GM21367 (cell line): Measurements from ENCODE around the gene VAMP5.
"Not testable (repeated sequence)": the region's sequence is repeated elsewhere in the genome, so short reads cannot be mapped to it uniquely, and the experiment has no call there.

ENCODE experiments used
- ATAC-seq: cut with Tn5 transposase; IDR thresholded peaks from one replicate; pipeline ENCODE4 v1.9.1; 2021; ENCODE audit not compliant: unreplicated experiment

The VAMP5 gene, protein sequence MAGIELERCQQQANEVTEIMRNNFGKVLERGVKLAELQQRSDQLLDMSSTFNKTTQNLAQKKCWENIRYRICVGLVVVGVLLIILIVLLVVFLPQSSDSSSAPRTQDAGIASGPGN

DNA sequence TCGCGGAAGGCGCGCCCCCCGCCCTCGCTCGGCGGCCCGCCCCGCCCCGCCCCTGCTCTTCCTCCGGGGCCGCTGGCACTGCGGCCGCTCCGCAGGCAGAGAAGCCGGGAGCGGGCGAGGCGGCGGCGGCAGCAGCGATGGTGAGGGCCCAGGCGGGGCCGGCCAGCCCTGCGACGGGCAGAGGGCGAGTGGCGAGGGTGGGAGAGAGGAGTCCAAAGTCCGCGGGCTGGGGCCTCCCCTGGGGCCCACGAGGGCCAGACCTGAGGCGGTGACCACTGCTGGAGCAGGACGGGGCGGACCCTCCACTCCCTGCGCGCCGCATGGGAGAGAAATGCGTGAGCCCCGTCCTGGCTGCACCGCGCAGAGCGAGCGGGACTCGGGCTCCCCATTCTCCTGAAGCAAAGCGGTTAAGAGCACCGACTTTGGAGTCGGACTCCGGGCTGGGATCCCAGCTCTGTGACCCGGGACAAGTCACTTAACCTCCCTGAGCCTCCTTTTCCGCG lies at the start of gene VAMP5:
VAMP5 (plus strand) TSS at position 78 of the 503 bp plus-strand sequence; CDS start at position 138, 60 bp downstream.
- peak; percentile 42 for ATAC-seq

DNA sequence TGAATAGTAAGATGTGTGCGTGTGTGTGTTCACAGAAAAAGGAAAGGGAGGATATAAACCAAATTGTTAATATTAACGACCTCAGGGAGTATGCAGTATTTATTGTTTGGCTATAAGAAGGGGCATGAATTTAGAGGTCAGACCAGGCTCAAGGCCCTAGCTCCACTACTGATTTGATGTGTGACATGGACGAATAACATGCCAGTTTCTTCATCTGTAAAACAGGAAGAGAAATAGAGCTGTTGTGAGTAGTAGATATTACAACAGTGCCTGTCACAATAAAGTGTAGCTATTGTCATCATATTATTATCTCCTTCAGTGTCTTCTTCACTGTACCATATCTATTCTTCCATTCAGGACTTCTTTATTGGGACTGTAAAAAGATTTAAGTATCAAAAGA lies 49.4 kb upstream of the VAMP5 start:
- no peak for ATAC-seq

DNA sequence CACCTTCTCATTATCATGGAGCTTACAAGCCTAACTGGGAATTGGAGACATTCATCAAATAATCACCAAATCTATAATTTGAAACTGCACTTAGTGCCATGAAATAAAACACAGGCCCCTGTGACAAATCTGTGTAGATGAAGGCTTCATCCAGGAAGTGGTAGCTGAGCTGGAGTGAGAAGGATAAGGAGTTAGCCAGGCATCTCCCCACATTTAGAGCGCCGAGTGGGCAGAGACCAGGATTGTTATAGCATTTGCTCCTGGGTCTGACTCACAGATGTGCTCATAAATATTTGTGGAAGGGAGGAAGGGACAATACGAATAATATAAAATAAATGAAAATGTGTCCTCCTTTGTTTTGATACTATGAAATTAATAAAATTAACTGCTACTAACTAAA lies 47.8 kb upstream of the VAMP5 start:
- ATAC-seq = no peak

DNA sequence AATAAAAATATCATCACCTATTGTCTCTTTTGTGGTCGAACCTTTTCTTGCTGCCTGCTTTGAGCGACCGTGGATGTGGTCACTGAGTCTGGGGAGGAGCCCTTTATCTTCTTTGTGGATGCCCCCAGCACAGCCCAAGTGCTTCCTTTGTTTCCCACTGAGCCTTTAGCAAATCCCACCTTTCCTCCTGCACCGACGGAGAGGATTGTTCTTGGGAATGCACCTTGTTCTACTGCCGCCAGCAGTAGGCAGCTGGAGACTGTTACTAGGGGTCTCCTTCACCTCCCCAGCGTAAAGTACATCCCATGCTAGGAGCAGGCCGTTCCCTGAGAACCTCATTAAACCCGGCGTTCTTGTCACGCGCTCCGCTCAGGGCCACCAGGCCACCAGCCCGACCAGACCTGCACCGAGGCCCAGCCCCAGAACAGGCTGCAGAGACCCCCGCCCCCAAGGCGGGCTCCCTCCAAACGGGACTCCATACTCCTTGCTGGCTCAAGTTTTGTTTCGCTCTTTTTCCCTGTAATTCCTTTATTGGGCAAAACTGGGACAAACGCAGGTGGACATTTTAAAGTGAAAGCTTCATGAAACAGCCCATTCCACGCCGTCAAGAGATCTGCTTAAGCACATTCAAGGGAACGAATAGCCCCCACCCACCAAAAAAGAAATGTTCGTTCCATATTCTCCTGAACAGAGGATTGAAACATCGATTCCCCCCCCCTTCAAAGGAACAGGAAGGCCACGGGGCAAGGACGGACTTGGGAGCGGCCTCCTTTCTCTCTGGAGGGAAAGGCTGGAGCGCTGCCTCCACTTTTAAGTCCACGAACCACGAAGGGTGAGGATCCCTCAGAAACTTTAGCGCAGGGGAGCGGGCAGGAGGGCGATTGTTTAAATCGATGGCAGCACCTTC lies 46.4 kb upstream of the VAMP5 start:
- ATAC-seq = no peak

DNA sequence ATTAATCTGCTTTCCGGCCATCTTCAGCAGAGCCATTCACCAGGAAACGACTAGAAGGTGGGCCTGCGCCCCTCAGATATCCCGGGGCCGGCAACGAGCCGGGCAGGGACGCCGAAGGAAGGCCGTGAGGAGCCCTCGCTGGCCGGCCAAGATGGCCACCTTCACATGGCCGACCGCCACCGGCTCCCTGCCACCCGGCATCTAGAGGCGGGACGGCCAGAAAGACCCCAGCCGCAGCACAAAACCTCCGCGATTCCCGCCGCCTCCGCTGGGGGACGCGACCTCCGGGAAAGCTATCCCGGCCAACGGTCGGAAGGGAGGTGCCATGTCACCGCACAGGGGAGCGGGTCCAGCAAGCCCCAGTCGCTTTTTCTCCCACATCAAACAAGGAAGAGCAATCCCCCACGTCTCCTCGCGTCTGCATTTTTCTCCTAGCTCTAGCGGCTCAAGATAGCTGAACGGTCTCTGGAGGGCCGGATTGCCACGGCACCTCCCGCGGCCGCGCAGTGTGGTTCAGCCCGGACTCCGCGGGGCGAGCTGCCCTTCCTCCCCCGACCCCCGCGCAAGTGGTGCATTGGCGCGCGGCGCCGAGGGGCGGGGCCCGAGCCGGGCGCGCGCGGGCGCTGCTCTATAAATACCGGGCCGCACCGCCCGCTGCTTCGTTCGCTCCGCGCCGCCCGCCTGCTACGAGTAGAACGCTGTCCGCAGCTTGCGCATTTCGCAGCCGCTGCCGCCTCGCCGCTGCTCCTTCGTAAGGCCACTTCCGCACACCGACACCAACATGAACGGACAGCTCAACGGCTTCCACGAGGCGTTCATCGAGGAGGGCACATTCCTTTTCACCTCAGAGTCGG lies 45.5 kb upstream of the VAMP5 start, which contains the start of gene MAT2A:
MAT2A (plus strand) TSS at position 662 of the 854 bp plus-strand sequence; CDS start at position 782, 120 bp downstream.
- ATAC-seq = peak; percentile 53

DNA sequence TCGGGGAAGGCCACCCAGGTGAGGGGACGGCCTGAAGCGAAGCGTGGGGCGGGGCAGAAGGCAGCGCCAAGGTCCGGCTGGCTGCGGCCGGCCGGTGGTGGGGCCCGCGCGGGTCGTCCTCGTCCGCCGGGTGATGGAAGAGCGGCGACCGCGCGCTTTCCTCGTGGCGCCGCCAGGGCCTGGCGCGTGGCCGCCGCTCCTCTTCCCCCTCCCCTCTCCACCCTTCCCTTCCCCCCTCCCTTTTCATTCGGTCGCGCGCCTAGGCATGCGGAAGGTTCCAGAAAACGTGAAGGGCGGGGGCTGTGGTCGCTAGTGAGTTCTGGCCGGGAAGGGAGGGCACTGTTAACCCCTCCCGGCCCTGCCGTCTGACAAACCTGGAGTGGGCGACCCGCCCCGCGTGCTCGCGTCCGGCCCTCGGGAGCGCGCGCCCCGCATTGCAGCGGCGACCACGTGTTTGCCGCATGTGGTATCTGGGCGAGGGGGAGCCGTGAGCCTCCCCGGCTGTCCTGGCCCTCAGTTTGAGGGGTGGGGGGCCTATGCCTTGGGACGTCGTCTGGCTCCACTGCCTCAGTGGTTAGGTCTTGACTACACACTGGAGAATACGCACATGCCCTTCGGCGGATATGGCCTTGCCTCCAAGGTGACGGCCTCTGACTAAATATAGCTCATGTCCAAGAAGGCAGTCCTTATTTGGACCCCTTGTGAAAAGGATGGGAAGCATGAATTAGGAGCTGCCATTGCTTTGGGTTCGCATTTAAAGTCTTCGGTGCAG lies 44.7 kb upstream of the VAMP5 start:
- peak; percentile 30 for ATAC-seq

DNA sequence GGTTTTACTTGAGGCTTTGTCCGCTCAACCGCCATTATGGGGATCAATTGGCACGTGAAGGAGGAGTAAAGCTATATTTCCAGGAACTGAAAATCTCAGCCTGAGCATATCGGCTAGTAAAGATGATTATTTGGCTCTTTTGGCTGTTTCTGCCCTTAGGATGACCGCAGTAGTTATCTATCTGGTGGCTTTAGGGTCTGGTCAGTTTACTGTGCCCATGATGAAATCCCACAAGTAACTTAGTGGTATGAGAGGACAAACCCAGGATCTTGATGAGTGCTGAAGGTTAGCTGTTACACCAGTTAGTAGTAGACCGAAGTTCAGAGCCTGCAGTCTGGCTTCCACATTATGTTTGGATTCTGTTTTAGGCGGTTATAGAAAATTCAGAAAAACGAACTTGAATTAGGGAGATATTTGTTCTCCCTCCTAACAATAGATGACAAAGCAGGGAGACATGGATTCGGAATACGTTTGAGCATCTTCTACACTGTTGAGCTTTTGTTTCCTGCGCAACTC lies 44.0 kb upstream of the VAMP5 start:
- ATAC-seq = no peak

DNA sequence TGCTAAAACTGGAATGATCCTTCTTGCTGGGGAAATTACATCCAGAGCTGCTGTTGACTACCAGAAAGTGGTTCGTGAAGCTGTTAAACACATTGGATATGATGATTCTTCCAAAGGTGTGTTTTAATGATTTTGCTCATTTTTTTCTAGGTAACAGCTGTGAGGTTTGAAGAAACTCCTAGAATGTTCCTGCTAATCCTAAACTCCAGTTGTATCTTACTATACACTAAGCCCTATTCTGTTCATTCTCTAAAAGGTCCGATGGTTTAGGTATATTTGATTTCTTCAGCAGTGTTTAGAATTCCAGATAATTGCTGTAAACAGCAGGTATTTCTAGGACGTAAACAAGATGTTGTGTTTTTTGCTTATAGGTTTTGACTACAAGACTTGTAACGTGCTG lies 43.0 kb upstream of the VAMP5 start:
- ATAC-seq = no peak

DNA sequence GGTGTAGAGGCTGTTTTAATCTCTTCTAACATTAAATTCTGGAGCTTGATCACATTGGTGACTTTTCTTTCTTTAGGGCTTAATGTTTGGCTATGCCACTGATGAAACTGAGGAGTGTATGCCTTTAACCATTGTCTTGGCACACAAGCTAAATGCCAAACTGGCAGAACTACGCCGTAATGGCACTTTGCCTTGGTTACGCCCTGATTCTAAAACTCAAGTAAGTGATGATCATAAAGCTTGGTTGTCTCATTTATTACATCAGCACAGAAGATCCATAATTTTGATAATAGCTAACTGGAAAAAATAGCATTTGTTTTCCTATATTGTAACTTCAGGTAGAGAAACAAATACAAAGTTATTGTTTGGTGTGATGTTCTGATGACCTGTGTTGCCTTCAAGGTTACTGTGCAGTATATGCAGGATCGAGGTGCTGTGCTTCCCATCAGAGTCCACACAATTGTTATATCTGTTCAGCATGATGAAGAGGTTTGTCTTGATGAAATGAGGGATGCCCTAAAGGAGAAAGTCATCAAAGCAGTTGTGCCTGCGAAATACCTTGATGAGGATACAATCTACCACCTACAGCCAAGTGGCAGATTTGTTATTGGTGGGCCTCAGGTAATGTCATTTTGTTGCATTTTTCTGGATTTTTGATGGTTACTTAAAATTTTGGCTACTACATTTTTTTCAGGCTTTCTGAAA lies 42.3 kb upstream of the VAMP5 start:
- ATAC-seq = no peak

DNA sequence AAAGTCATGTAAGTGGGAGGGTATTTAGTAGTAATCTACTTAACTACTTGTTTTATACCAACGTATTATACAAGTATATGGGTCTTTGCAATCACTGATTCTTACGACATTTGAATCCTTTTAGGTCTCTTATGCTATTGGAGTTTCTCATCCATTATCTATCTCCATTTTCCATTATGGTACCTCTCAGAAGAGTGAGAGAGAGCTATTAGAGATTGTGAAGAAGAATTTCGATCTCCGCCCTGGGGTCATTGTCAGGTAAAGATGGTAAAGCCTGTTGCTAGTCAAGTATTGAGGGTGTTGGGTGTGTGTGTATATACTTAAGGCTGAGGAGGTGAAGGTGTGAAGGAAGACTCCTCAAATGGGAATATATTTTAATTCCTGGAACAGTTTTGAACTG lies 41.5 kb upstream of the VAMP5 start:
- no peak for ATAC-seq

DNA sequence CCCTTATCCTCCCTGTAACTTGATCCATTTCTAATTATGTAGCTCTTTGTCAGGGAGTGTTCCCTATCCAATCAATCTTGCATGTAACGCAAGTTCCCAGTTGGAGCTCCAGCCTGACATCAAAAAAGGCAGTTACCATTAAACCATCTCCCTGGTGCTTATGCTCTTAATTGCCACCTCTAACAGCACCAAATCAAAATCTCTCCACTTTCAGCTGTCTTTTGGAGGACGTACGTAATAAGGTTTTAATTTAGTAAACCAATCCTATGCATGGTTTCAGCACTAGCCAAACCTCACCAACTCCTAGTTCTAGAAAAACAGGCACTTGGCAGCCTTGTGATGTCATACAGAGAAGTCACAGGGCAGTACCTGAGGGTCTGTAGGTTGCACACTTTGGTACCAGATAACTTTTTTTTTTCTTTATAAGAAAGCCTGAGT lies 40.0 kb upstream of the VAMP5 start:
- not testable (repeated sequence) for ATAC-seq

DNA sequence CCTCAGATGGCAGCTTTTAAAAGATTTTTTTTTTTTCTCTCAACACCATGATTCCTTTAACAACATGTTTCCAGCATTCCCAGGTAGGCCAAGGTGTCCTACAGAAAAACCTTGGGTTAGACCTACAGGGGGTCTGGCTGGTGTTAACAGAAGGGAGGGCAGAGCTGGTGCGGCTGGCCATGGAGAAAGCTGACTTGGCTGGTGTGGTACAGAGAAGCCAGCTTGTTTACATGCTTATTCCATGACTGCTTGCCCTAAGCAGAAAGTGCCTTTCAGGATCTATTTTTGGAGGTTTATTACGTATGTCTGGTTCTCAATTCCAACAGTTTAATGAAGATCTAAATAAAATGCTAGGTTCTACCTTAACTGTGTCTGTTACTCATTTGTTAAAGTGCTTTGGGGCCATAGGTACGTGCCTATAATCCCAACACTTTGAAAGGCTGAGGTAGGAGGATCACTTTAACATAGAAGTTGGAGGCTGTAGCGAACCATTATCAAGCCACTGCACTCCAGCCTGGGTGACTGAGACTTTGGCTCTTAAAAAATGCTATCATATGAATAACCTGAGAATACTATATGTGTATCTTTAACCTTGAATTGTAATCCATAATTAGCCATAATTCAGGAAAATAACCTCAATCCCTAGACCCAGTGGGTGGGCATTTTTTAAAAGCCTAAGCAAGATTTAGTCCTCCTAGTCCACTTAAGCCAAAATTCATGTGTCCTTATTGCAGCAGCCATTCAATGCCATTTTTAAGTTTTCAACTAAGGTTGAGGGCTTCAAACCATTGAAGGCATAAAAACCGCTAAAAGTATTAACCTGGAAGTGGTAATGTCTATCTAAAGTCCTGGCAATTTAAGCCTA lies 39.1 kb upstream of the VAMP5 start:
- not testable (repeated sequence) for ATAC-seq

DNA sequence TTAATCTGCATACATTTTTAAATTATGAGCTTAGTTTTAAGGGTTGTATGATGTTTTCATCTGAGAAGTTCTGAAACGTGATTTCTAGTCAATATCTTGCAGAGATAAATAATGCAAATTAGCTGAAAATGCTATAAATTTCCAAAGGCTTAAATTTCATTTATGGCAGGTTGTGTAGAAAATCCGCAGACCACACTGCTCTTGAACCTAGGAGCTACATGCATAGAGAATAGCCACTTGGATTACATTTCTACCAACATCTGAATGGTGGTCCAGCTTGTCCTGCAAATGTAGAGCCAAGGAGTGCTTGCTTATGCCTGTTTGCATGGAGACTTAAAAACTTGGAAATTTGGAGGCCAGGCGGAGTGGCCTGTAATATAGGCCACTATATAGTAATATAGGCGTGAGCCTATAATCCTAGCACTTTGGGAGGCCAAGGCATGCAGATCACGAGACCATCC lies 38.4 kb upstream of the VAMP5 start:
- ATAC-seq = no peak

DNA sequence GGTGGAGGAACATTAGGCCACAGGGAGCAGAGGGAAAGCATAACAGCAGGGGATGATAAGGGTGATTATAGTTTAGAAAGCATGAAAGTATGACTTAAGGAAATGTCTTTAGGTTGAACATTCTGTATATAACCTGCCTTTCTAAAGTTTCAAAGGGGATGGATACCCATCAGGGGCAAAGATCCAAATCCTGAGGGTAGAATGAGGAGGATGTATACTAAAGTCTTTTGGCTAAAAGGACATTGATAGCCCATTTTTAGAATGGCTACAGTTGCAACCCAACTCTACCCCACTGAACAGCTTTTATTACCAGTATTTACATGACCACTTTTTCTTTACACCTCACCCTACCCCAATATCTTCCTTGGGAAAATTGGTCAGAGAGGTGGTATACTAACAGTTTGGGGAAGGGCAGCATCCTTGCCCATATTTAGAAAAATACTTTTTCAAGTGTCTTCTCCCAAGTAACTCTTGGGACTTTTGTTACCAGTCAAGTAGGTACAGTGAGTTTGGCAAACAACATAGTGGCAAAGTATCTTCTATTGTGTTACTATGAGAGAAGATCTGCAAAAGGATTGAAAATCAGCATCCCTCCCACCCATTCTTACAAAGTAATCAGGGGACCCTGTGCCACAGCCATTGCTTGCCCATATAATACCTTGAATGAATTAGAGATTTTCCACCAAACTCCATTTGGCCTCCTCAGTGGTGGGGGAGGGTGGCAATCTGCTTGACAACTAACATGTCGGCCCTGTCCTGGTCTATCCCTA lies 37.0 kb upstream of the VAMP5 start:
- ATAC-seq = no peak

DNA sequence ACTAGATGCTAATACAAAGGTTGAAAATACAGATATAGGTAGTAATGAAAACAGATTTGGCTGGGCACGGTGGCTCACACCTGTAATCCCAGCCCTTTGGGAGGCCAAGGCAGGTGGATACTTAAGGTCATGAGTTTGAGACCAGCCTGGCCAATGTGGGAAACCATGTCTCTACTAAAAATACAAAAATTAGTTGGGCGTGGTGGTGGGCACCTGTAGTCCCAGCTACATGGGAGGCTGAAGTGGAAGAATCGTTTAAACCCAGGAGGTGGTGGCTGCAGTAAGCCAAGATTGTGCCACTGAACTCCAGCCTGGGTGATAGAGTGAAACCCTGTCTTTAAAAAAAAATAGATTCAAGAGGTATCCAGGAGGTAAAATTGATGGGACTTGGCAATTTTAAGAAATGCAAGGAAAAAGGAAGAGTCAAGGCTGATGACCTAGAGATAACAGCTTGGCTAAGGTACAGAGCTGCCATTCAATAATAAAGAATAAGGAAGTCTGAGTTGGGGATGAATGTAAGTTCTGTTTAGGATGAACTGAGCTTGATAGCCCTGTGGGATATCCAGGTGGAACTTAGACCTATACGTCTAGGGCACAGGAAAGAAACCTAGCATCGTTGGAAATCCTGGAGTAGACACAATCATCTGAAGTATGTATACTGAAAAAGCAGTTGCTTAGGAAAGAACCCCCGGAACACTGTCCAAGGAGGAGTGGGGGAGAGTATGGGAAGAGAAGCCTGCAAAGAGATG lies 36.2 kb upstream of the VAMP5 start:
- no peak for ATAC-seq

DNA sequence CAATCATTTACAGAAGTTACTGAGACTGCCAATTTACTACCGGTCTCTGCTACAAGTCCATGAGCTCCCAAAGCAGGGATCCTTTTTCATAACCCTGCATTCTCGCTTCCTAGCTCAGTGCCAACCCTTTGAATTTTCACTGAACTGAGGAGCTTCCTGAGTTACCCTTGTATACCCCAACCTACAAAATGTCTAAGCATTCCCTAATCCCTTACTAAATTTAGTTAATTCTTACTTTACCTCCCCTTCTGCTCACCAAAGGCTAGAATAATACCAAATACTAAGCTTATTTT lies 35.7 kb upstream of the VAMP5 start:
- ATAC-seq = no peak

DNA sequence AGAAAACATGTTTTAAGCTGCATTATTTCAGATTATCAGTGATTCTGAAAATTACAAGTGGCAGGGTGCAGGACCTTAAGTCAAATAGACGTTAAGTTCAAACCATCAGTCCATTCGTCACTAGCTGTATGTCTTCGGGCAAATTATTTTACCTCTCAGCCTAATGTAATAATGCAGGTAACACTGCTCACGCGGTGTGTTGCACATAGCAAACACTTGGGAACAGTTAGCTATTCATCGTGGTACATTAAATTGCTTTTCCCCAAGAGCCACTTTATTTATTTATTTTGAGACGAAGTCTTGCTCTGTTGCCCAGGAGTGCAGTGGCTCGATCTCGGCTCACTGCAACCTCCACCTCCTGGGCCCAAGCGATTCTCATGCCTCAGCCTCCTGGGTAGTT lies 35.1 kb upstream of the VAMP5 start:
- no peak for ATAC-seq
